ENCODE measurements around the gene SUPT6H. TPM values are rescaled to one million over a fixed set of nuclear protein-coding genes. Genes with fewer than 3 reads are reported as not detected.

The SUPT6H gene
- total and polyA plus RNA-seq, 2 donors (not counting 3 experiments of a cell fraction or from before 2014, with no cell fraction given) = 33.9 to 79.2 TPM

GRCh38 chr17:28622186-28622585 is 39.8 kb upstream of the SUPT6H start:
- dilution Hi-C loops (cut with MboI; ENCODE audit: extremely low pct_ligation_motif_present, low sequenced_read_pairs) (no loop called here), intact Hi-C loops (cut with micrococcal nuclease) (no loop called here)
- Histone ChIP-seq H2AFZ (ENCODE audit: low read depth, low read length) (no peak overlapping the region), H3K36me3 (ENCODE audit: control insufficient read depth in 2 of 2, extremely low read depth in 1 of 2, insufficient read depth in 2 of 2, low read length in 2 of 2) (peaks cover 26 to 52% of the 10 kb centered on the region in 2 experiments), H3K4me2 (ENCODE audit: insufficient read depth, low read length) (no peak overlapping the region), H3K9me3 (replicated peaks; ENCODE audit: control insufficient read depth, insufficient read depth, low read length) (no peaks in the 10 kb centered on the region), H3K4me3 (replicated peaks in 1 of 3; ENCODE audit: insufficient read depth in 1 of 3, low read depth in 1 of 3, low read length in 3 of 3) (no peak overlapping the region), H3K27me3 (ENCODE audit: control insufficient read depth in 2 of 2, insufficient read depth in 2 of 2, low read length in 2 of 2) (no peaks in the 10 kb centered on the region), H3K9ac (replicated peaks; ENCODE audit: extremely low read depth, insufficient read depth, low read length) (no peak overlapping the region), H4K20me1 (replicated peaks; ENCODE audit: control insufficient read depth, extremely low read depth, insufficient read depth, low read length) (no peaks in the 10 kb centered on the region), H3K4me1 (ENCODE audit: control insufficient read depth, extremely low read depth, insufficient read depth, low read length) (no peaks in the 10 kb centered on the region), H3K9me1 (replicated peaks; ENCODE audit: control insufficient read depth, extremely low read depth, insufficient read depth, low read length) (no peaks in the 10 kb centered on the region), H3K79me2 (ENCODE audit: control insufficient read depth, insufficient read depth, low read length) (no peaks in the 10 kb centered on the region), H3K27ac (ENCODE audit: insufficient read depth, low read depth, low read length) (no peak overlapping the region)
- FAIRE-seq (no peak), DNase-seq (ENCODE audit: low read depth, low spot score) (no peak)
- TF ChIP-seq, protein P1, sequence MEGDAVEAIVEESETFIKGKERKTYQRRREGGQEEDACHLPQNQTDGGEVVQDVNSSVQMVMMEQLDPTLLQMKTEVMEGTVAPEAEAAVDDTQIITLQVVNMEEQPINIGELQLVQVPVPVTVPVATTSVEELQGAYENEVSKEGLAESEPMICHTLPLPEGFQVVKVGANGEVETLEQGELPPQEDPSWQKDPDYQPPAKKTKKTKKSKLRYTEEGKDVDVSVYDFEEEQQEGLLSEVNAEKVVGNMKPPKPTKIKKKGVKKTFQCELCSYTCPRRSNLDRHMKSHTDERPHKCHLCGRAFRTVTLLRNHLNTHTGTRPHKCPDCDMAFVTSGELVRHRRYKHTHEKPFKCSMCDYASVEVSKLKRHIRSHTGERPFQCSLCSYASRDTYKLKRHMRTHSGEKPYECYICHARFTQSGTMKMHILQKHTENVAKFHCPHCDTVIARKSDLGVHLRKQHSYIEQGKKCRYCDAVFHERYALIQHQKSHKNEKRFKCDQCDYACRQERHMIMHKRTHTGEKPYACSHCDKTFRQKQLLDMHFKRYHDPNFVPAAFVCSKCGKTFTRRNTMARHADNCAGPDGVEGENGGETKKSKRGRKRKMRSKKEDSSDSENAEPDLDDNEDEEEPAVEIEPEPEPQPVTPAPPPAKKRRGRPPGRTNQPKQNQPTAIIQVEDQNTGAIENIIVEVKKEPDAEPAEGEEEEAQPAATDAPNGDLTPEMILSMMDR (IDR thresholded peaks at IDR 0.05; ENCODE audit: extremely low read depth in 1 of 2, insufficient read depth in 1 of 2, low read depth in 1 of 2, low read length in 2 of 2) = no peak
- no peak for TF ChIP-seq JUN (IDR thresholded peaks at IDR 0.05; ENCODE audit: borderline replicate concordance, insufficient read depth, insufficient read length, low read depth)
- no peak for TF ChIP-seq FOS (IDR thresholded peaks at IDR 0.05; ENCODE audit: borderline replicate concordance, insufficient read depth, low read length)
- TF ChIP-seq GATA2 (IDR thresholded peaks at IDR 0.05; ENCODE audit: insufficient read depth, insufficient read length, low read depth, low read length) = no peak
- TF ChIP-seq EZH2 (IDR thresholded peaks at IDR 0.05; ENCODE audit: borderline replicate concordance, low read depth, low read length, severe bottlenecking) = no peak
- no peak for TF ChIP-seq POLR2A (IDR thresholded peaks at IDR 0.05; ENCODE audit: low read depth, low read length)
- TF ChIP-seq, protein P2, sequence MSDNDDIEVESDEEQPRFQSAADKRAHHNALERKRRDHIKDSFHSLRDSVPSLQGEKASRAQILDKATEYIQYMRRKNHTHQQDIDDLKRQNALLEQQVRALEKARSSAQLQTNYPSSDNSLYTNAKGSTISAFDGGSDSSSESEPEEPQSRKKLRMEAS (IDR thresholded peaks at IDR 0.05; ENCODE audit: insufficient read depth, insufficient read length) = no peak
- TF ChIP-seq MYC (IDR thresholded peaks at IDR 0.05; ENCODE audit: low read depth, low read length) = no peak
- TF ChIP-seq POLR2AphosphoS5 (IDR thresholded peaks at IDR 0.05; ENCODE audit: insufficient read depth, low read depth, low read length) = no peak
- CTCF ChIA-PET = interaction anchor here (3.8 kb wide), 1 partner anchor 10 kb away, joined by 21 read pairs; no protein-coding TSS in a partner anchor
- POLR2A ChIA-PET = no interaction called here
- no TSS peak for BruUV-seq (replicated peaks)

All from endothelial cell of umbilical vein (primary cell).